Naive B cell (primary cell): Measurements from ENCODE around the gene VPS13D. TPM values are rescaled to one million over a fixed set of nuclear protein-coding genes. Genes with fewer than 3 reads are reported as not detected.

Experiments
- ATAC-seq, 2 donors: fragments of 150-1000 bp; cut with Tn5 transposase; 2 replicates each; pipeline ENCODE4 v1.10.0; 2021; ENCODE audit warnings: low read depth in 2 of 2, mild to moderate bottlenecking in 2 of 2, moderate library complexity in 2 of 2
- DNase-seq: peaks from one replicate; pipeline ENCODE4 v3.0.0; 2022
- H3K27ac Mint-ChIP-seq, 6 donors: one replicate each; pipeline ENCODE4 v1.8.0; 2020 to 2022; ENCODE audit warnings: mild to moderate bottlenecking in 6 of 6, mixed read lengths in 6 of 6, moderate library complexity in 5 of 6, inconsistent platforms in 2 of 6
- H3K27me3 Mint-ChIP-seq, 3 donors: one replicate each; pipeline ENCODE4 v1.8.0; 2021 to 2022; ENCODE audit warnings: mixed read lengths in 3 of 3, mild to moderate bottlenecking in 1 of 3
- H3K36me3 Mint-ChIP-seq, 2 donors: one replicate each; pipeline ENCODE4 v1.8.0; 2020 to 2022; ENCODE audit warnings: mixed read lengths in 2 of 2, inconsistent platforms in 1 of 2, mild to moderate bottlenecking in 1 of 2
- H3K4me1 Mint-ChIP-seq, 3 donors: one replicate each; pipeline ENCODE4 v1.8.0; 2020 to 2022; ENCODE audit warnings: mixed read lengths in 3 of 3, inconsistent platforms in 1 of 3, mild to moderate bottlenecking in 1 of 3, moderate library complexity in 1 of 3
- H3K4me3 Mint-ChIP-seq, 8 donors: one replicate each; pipeline ENCODE4 v1.8.0; 2020 to 2022; ENCODE audit warnings: mild to moderate bottlenecking in 8 of 8, mixed read lengths in 8 of 8, moderate library complexity in 8 of 8, inconsistent platforms in 2 of 8
- H3K9me3 Mint-ChIP-seq, 7 donors: one replicate each; pipeline ENCODE4 v1.8.0; 2020 to 2022; ENCODE audit warnings: mixed read lengths in 7 of 7, mild to moderate bottlenecking in 5 of 7, inconsistent platforms in 2 of 7, moderate library complexity in 1 of 7
- polyA plus RNA-seq, 6 donors: library from polyadenylated mRNA; unstranded; fragments of 300-500 nt; fragmentation: Illumina TruSeq; gene quantifications; one replicate each; pipeline ENCODE4 v1.2.3, GENCODE V29; 2021; ENCODE audit warnings: low read depth in 6 of 6

Gene VPS13D, protein sequence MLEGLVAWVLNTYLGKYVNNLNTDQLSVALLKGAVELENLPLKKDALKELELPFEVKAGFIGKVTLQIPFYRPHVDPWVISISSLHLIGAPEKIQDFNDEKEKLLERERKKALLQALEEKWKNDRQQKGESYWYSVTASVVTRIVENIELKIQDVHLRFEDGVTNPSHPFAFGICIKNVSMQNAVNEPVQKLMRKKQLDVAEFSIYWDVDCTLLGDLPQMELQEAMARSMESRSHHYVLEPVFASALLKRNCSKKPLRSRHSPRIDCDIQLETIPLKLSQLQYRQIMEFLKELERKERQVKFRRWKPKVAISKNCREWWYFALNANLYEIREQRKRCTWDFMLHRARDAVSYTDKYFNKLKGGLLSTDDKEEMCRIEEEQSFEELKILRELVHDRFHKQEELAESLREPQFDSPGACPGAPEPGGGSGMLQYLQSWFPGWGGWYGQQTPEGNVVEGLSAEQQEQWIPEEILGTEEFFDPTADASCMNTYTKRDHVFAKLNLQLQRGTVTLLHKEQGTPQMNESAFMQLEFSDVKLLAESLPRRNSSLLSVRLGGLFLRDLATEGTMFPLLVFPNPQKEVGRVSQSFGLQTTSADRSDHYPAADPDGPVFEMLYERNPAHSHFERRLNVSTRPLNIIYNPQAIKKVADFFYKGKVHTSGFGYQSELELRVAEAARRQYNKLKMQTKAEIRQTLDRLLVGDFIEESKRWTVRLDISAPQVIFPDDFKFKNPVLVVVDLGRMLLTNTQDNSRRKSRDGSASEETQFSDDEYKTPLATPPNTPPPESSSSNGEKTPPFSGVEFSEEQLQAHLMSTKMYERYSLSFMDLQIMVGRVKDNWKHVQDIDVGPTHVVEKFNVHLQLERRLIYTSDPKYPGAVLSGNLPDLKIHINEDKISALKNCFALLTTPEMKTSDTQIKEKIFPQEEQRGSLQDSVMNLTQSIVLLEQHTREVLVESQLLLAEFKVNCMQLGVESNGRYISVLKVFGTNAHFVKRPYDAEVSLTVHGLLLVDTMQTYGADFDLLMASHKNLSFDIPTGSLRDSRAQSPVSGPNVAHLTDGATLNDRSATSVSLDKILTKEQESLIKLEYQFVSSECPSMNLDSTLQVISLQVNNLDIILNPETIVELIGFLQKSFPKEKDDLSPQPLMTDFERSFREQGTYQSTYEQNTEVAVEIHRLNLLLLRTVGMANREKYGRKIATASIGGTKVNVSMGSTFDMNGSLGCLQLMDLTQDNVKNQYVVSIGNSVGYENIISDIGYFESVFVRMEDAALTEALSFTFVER (N-terminal part only)
- polyA plus RNA-seq, result 10 to 100 TPM in 4 of 6 donors, 1 to 10 TPM in 2; 7.6 to 14.6 (median 11.8) TPM

GRCh38 chr1:12229835-12230548 lies at the start of gene VPS13D:
VPS13D (plus strand) TSS chr1:12230030; CDS start chr1:12234267, 4,237 bp downstream.
- ATAC-seq (peak; percentile 93), DNase-seq (peak; percentile 82)
- no peaks in the 10 kb centered on the region for H3K27me3 Mint-ChIP-seq
- H3K36me3 Mint-ChIP-seq, result no peaks in the 10 kb centered on the region
- peak within 1 kb of the TSS; percentile 81 to 94 (median 90) for H3K4me3 Mint-ChIP-seq
- H3K4me1 Mint-ChIP-seq, result peaks cover 5 to 22% (median 12%) of the 10 kb centered on the region in 3 donors
- H3K27ac Mint-ChIP-seq, result peak within 1 kb of the TSS in 4 of 6 donors; percentile 77 to 89 (median 86)
- no peaks in the 10 kb centered on the region for H3K9me3 Mint-ChIP-seq

DNA sequence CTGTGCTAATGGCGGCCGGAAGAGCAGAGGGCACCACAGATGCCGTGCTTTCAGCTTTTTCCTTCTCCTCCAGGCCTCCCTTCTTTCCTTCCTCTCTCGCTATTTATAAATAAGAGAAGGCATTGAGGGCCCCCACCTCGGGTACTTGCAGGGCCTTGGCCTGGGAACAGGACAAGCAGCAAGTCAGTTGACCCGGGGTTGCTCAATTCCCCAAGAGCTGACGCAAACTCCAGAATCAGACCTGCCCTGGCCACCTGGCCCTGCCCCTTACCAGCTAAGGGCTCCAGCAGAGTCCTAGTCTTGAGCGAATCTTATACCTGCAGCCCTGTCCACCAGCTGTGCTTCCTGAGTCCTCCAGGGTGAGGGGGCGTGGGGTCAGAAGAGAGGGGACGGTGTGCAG lies 49.5 kb upstream of the VPS13D start:
- H3K27me3 Mint-ChIP-seq, result peaks cover 0 to 6% (median 0%) of the 10 kb centered on the region in 3 donors
- H3K9me3 Mint-ChIP-seq, result no peaks in the 10 kb centered on the region
- no peaks in the 10 kb centered on the region for H3K36me3 Mint-ChIP-seq
- peaks cover 61 to 83% (median 80%) of the 10 kb centered on the region in 3 donors for H3K4me1 Mint-ChIP-seq
- ATAC-seq (no peak), DNase-seq (no peak)
- H3K27ac Mint-ChIP-seq, result no peak overlapping the region
- peak overlapping the region in 1 of 8 donors; percentile 16 for H3K4me3 Mint-ChIP-seq

- DNase-seq (no peak), ATAC-seq (no peak)
- H3K27ac Mint-ChIP-seq, result peak overlapping the region in 1 of 6 donors; percentile 78
- no peak overlapping the region for H3K4me3 Mint-ChIP-seq
- no peaks in the 10 kb centered on the region for H3K36me3 Mint-ChIP-seq
- H3K4me1 Mint-ChIP-seq, result peaks cover 60 to 80% (median 78%) of the 10 kb centered on the region in 3 donors
- peaks cover 0 to 6% (median 0%) of the 10 kb centered on the region in 3 donors for H3K27me3 Mint-ChIP-seq
- H3K9me3 Mint-ChIP-seq, result no peaks in the 10 kb centered on the region
Measured at GRCh38 chr1:12180903-12181302, 48.9 kb upstream of the VPS13D start.

GRCh38 chr1:12181568-12181967 lies 48.3 kb upstream of the VPS13D start:
- H3K27ac Mint-ChIP-seq, result peak overlapping the region in 4 of 6 donors; percentile 9 to 76 (median 34)
- peaks cover 0 to 3% (median 0%) of the 10 kb centered on the region in 3 donors for H3K27me3 Mint-ChIP-seq
- DNase-seq (no peak), ATAC-seq (no peak)
- H3K36me3 Mint-ChIP-seq, result no peaks in the 10 kb centered on the region
- peaks cover 56 to 75% (median 72%) of the 10 kb centered on the region in 3 donors for H3K4me1 Mint-ChIP-seq
- H3K9me3 Mint-ChIP-seq, result no peaks in the 10 kb centered on the region
- no peak overlapping the region for H3K4me3 Mint-ChIP-seq

GRCh38 chr1:12182410-12182984 lies 47.3 kb upstream of the VPS13D start:
- DNase-seq, result no peak
- H3K4me1 Mint-ChIP-seq, result peaks cover 58 to 74% (median 72%) of the 10 kb centered on the region in 3 donors
- H3K36me3 Mint-ChIP-seq, result no peaks in the 10 kb centered on the region
- no peaks in the 10 kb centered on the region for H3K9me3 Mint-ChIP-seq
- H3K27ac Mint-ChIP-seq, result peak overlapping the region in 5 of 6 donors; percentile 9 to 57 (median 28)
- no peaks in the 10 kb centered on the region for H3K27me3 Mint-ChIP-seq
- H3K4me3 Mint-ChIP-seq, result no peak overlapping the region
- ATAC-seq, result no peak

- Mint-ChIP-seq H3K4me3 (no peak overlapping the region), H3K27ac (peak overlapping the region in 5 of 6 donors; percentile 2 to 92 (median 53)), H3K9me3 (no peaks in the 10 kb centered on the region), H3K36me3 (no peaks in the 10 kb centered on the region), H3K27me3 (no peaks in the 10 kb centered on the region), H3K4me1 (peaks cover 56 to 72% (median 68%) of the 10 kb centered on the region in 3 donors)
- no peak for ATAC-seq
- DNase-seq, result no peak
Measured at GRCh38 chr1:12183095-12183794, 46.6 kb upstream of the VPS13D start.

DNA sequence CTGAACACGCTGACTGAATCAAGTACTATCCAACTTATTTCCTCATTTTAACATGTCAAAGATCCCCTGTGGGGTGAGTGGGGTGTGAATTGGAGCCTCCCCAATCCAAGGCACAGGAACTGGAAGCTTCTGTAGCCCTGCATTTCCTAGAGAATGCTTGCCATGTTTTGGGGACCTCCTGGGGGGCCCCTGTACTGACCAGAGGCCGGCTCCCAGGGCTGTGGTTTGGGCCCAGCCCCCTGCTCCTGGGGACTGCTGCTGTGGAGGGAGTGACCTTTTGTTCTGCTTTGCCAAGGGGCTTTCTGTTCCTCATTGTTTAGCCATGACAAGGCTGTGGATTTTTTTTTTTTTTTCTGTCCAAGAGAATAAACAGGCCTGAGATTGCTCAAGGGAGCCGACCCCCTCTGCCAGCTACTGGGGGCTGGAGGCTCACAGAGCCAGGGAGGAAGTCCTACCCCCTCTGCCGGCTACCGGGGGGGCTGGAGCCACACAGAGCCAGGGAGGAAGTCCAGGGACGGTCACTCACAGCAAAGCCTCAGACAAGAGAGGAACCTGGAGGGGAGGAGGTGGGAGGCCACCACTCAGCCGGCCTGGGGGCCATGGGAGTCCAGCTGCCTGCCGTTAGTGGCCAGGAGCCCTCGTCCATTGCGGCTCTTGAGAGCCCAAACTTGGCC lies 45.7 kb upstream of the VPS13D start:
- Mint-ChIP-seq H3K27me3 (no peaks in the 10 kb centered on the region), H3K27ac (peak overlapping the region; percentile 9 to 92 (median 78)), H3K9me3 (no peaks in the 10 kb centered on the region), H3K36me3 (peaks cover 0 to under 1% of the 10 kb centered on the region in 2 donors), H3K4me3 (peak overlapping the region in 4 of 8 donors; percentile 6 to 47 (median 34)), H3K4me1 (peaks cover 48 to 63% (median 59%) of the 10 kb centered on the region in 3 donors)
- ATAC-seq (peak; percentile 69 to 76), DNase-seq (peak; percentile 29)

DNA sequence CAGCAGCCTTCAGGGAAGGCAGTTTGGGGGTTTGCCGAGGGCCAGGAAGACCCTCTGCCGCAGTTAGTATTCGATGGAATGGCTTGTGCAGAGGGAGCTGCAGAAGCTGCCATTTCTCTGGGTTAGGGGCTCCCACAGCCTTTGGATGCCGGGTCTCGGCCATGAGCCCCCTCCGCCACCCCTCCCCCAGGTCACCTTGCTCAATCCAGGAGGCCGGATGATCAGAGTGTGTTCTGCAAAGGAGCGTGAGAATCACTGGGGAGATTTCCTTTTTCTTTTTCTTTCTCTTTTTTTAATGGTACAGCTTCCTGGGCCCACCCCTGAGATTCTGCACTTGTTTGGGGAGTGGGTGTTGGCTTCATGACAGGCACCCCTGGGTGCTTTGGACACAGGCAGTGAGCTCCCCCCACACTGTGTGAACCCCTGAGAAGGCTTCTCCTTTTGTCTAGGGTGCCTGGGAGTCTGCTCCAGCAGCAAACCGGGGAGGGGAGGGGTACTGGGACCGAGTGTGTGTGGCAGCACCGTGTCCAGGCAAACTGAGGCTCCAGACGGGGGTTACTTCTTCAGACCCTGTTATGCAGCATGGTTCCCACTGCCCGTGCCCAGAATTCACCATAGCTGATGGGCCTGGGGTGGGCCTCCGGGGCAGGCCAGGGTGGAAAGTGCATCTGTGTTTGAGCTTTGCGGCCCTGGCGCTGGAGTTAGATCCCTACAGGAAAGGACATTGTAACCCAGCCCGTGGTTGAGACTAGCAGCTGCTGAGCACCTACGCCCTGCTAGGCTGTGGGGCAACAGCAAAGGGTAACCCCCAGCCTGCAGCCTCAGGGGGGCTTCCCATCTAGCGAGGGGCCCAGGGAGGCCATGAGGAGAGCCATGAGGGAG lies 44.6 kb upstream of the VPS13D start:
- H3K36me3 Mint-ChIP-seq, result peaks cover 0 to 9% of the 10 kb centered on the region in 2 donors
- peak overlapping the region in 3 of 6 donors; percentile 15 to 74 (median 62) for H3K27ac Mint-ChIP-seq
- H3K27me3 Mint-ChIP-seq, result no peaks in the 10 kb centered on the region
- H3K4me1 Mint-ChIP-seq, result peaks cover 50 to 59% (median 52%) of the 10 kb centered on the region in 3 donors
- H3K9me3 Mint-ChIP-seq, result no peaks in the 10 kb centered on the region
- no peak for DNase-seq
- no peak overlapping the region for H3K4me3 Mint-ChIP-seq
- ATAC-seq, result no peak

- peaks cover 0 to 9% of the 10 kb centered on the region in 2 donors for H3K36me3 Mint-ChIP-seq
- no peak for DNase-seq
- H3K9me3 Mint-ChIP-seq, result no peaks in the 10 kb centered on the region
- H3K4me3 Mint-ChIP-seq, result no peak overlapping the region
- H3K27ac Mint-ChIP-seq, result peak overlapping the region in 2 of 6 donors; percentile 62 to 89
- H3K4me1 Mint-ChIP-seq, result peaks cover 49 to 52% (median 50%) of the 10 kb centered on the region in 3 donors
- H3K27me3 Mint-ChIP-seq, result no peaks in the 10 kb centered on the region
- no peak for ATAC-seq
Measured at GRCh38 chr1:12185918-12186678, 43.7 kb upstream of the VPS13D start.

GRCh38 chr1:12186679-12186985 lies 43.2 kb upstream of the VPS13D start:
- DNase-seq, result no peak
- Mint-ChIP-seq H3K4me3 (peak overlapping the region in 1 of 8 donors; percentile 25), H3K27me3 (no peaks in the 10 kb centered on the region), H3K9me3 (no peaks in the 10 kb centered on the region), H3K27ac (peak overlapping the region in 1 of 6 donors; percentile 12), H3K4me1 (peaks cover 46% of the 10 kb centered on the region in 3 donors), H3K36me3 (peaks cover 0 to 9% of the 10 kb centered on the region in 2 donors)
- no peak for ATAC-seq
